ENCODE measurements around the gene TAF8. TPM values are rescaled to one million over a fixed set of nuclear protein-coding genes. Genes with fewer than 3 reads are reported as not detected.

Gene TAF8
- total and polyA plus RNA-seq, 7 experiments from 2014 or later, result 23.3 to 58.2 (median 47.2) TPM

DNA sequence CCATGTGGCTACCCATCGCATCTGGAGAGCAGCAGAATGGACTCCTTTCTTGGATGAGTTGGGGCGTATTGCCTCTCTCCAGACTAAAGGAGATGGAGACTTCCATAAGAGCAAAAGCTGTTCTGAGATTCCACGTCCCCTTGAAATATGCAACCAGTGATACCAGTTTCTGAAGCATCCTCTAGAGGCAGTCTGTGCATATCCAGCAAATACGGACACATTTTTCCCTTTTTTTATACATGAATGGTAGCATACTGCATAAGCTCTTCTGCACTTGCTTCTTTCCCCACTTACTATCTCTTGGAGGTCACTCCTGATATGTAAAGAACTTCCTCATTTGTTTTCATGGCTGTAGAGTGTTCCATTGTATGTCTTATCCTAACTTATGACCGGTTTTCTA, 34.6 kb downstream of the TAF8 start:
- H3K4me3 Mint-ChIP-seq, result no peak overlapping the region
- DNase-seq, result no peak
- ChIA-PET CTCF (no interaction called here), POLR2A (interaction anchor here (0.7 kb wide), 1 partner anchor 17 kb away, joined by 3 read pairs; no protein-coding TSS in a partner anchor)
- intact Hi-C loops (cut with micrococcal nuclease), result no loop called here
- Histone ChIP-seq H3K27me3 (ENCODE audit: control insufficient read depth in 2 of 2, insufficient read depth in 2 of 2, low read length in 2 of 2) (no peaks in the 10 kb centered on the region), H3K9me3 (ENCODE audit: control insufficient read depth in 2 of 3, low read length in 3 of 3) (no peaks in the 10 kb centered on the region), H3K4me1 (ENCODE audit: control insufficient read depth in 2 of 2, insufficient read depth in 2 of 2, low read length in 2 of 2) (no peaks in the 10 kb centered on the region), H3K36me3 (ENCODE audit: control insufficient read depth in 2 of 3, insufficient read depth in 3 of 3, low read length in 3 of 3) (peaks cover 0 to 32% (median 0%) of the 10 kb centered on the region in 3 experiments), H3K27ac (ENCODE audit: low read depth, low read length) (no peak overlapping the region), H3K4me3 (ENCODE audit: low read length) (no peak overlapping the region)
- peaks cover 0 to 9% (median 0%) of the 10 kb centered on the region in 7 donors for H3K4me1 Mint-ChIP-seq
- ATAC-seq, result no peak
- H3K9me3 Mint-ChIP-seq, result no peaks in the 10 kb centered on the region
- H3K36me3 Mint-ChIP-seq, result peaks cover 0 to 10% (median 0%) of the 10 kb centered on the region in 5 donors
- H3K27ac Mint-ChIP-seq, result peak overlapping the region in 1 of 9 donors; percentile 43
- H3K27me3 Mint-ChIP-seq, result no peaks in the 10 kb centered on the region

DNA sequence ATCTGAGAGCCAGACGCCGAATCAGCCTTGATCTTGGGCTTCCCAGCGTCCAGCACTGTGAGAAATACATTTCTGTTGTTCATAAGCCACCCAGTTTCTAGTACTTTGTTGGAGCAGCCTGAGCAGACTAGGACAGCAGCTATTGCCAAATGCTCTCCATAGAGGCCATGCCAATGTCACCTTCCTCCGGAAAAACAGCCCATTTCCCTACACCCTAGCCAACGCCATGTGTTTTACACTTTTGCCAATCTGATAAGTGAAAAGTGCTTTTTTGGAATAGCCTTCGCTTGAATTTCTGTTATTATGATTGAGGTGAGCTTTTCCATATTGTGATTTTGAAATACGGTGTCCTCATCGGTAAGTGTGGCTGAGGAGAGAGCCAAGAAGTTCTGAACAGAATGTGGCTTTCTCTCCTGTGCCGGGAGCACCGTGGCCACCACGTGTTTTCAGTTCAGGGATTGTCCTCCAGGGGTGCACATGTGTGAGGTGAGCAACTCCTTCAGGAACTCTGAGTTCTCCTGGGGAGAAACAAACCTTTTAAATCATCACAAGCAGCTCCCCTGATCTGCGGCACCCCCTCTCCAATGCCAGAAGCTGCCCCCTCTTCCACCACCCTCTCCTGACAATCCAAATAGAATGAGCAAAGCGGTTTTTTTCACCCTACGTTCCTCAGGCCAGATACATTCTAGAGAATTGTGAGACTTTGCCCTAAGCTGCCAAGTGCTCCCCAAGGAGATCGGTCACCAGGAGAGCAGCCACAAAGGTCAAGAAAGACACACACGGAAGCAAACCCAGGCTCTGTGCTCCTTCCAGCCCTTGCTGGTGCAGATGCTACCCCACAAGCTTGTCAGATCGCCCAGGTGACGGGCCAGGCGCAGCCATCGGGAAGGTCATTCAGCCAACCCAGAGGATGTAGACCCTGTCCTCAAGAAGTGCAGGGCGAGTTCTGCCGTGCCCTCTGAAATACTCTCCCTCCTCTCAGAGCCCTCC, 36.0 kb downstream of the TAF8 start:
- no peak overlapping the region for H3K4me3 Mint-ChIP-seq
- H3K27ac Mint-ChIP-seq, result peak overlapping the region in 1 of 9 donors; percentile 25
- Histone ChIP-seq H3K4me1 (ENCODE audit: control insufficient read depth in 2 of 2, insufficient read depth in 2 of 2, low read length in 2 of 2) (no peaks in the 10 kb centered on the region), H3K9me3 (ENCODE audit: control insufficient read depth in 2 of 3, low read length in 3 of 3) (no peaks in the 10 kb centered on the region), H3K36me3 (ENCODE audit: control insufficient read depth in 2 of 3, insufficient read depth in 3 of 3, low read length in 3 of 3) (peaks cover 0 to 21% (median 0%) of the 10 kb centered on the region in 3 experiments), H3K4me3 (ENCODE audit: low read length) (no peak overlapping the region), H3K27ac (ENCODE audit: low read depth, low read length) (no peak overlapping the region), H3K27me3 (ENCODE audit: control insufficient read depth in 2 of 2, insufficient read depth in 2 of 2, low read length in 2 of 2) (no peaks in the 10 kb centered on the region)
- DNase-seq (no peak), ATAC-seq (no peak)
- H3K4me1 Mint-ChIP-seq, result peaks cover 0 to 9% (median 0%) of the 10 kb centered on the region in 7 donors
- no peaks in the 10 kb centered on the region for H3K9me3 Mint-ChIP-seq
- intact Hi-C loops (cut with micrococcal nuclease), result no loop called here
- CTCF ChIA-PET, result no interaction called here
- POLR2A ChIA-PET, result no interaction called here
- H3K27me3 Mint-ChIP-seq, result no peaks in the 10 kb centered on the region
- peaks cover 0 to 7% (median 0%) of the 10 kb centered on the region in 5 donors for H3K36me3 Mint-ChIP-seq

DNA sequence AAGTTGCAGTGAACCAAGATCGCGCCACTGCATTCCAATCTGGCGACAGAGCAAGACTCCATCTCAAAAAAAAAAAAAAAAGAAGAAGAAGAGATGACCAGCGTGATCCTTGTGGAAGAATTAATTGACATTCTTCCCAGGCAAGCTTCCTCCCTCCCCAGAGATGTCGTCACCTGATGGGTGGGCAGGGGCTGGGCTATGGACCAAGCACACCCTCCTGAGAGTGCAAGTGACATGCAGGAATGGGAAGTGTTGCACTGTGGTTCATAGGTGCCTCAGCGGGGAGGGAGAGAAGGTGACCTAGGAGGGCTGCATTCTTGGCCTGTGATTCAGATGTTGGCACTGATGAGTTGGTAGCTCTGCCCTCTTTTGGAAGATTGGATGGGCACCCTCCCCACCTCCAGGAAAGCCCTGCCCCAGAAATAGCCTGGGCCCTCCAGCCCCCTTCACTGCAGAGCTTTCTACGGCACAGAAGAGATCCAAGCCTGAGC, 37.8 kb downstream of the TAF8 start:
- intact Hi-C loops (cut with micrococcal nuclease), result no loop called here
- H3K27ac ChIP-seq (ENCODE audit: low read depth, low read length), result no peak overlapping the region
- H3K36me3 ChIP-seq (ENCODE audit: control insufficient read depth in 2 of 3, insufficient read depth in 3 of 3, low read length in 3 of 3), result peaks cover 0 to 10% (median 0%) of the 10 kb centered on the region in 3 experiments
- Mint-ChIP-seq H3K27ac (no peak overlapping the region), H3K36me3 (peaks cover 0 to 7% (median 0%) of the 10 kb centered on the region in 5 donors), H3K27me3 (no peaks in the 10 kb centered on the region), H3K4me3 (no peak overlapping the region), H3K9me3 (no peaks in the 10 kb centered on the region), H3K4me1 (peaks cover 0 to 6% (median 0%) of the 10 kb centered on the region in 7 donors)
- ATAC-seq, result no peak
- DNase-seq, result no peak
- no peaks in the 10 kb centered on the region for H3K27me3 ChIP-seq (ENCODE audit: control insufficient read depth in 2 of 2, insufficient read depth in 2 of 2, low read length in 2 of 2)
- H3K4me1 ChIP-seq (ENCODE audit: control insufficient read depth in 2 of 2, insufficient read depth in 2 of 2, low read length in 2 of 2), result no peaks in the 10 kb centered on the region
- no peak overlapping the region for H3K4me3 ChIP-seq (ENCODE audit: low read length)
- POLR2A ChIA-PET, result interaction anchor here (0.6 to 1.2 kb wide), 2 partner anchors 36 to 630 kb away, joined by 3 read pairs; no protein-coding TSS in a partner anchor
- no peaks in the 10 kb centered on the region for H3K9me3 ChIP-seq (ENCODE audit: control insufficient read depth in 2 of 3, low read length in 3 of 3)
- CTCF ChIA-PET, result interaction anchor here (0.6 kb wide), 1 partner anchor 9 kb away, joined by 7 read pairs; no protein-coding TSS in a partner anchor

DNA sequence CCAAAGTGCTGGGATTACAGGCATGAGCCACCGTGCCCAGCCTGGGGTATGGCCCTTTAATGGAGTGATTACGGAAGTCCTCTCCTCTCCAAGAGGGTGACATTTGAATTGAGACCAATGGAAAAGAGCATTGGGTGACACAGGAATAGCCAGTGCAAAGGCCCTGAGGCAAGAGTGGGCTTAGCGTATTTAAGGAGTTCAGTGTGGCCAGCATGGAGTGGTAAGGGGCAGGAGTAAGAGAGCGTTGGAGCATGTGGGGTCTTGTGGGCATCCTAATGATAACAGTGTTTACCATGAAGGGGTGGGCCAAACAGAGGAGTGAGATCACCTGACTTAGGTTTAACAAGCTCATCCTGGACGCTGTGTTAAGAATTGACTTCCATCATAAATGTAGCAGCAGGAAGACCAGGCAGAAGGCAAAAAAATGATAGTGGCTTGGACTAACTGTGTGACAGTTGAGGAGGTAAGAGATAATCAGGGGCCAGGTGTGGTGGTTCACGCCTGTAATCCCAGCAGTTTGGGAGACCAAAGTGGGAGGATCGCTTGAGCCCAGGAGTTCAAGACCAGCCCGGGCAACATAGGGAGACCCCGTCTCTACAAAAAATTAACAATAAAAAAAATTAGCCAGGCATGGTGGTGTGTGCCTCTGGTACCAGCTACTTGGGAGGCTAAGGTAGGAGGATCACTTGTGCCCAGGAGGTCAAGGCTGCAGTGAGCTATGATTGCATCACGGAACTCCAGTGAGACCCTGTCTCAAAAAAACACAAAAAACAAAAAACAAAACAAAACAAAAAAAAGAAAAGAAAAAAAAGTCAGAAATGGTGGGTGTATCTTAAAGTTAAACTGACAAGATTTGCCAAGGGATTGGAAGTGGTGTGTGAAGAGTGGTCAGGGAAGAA, 40.7 kb downstream of the TAF8 start:
- DNase-seq, result no peak
- H3K4me3 ChIP-seq (ENCODE audit: low read length), result no peak overlapping the region
- ChIA-PET CTCF (interaction anchor here (1.4 kb wide), 1 partner anchor 13 kb away, joined by 3 read pairs; no protein-coding TSS in a partner anchor), POLR2A (no interaction called here)
- Mint-ChIP-seq H3K4me1 (no peaks in the 10 kb centered on the region), H3K36me3 (peaks cover 0 to 4% (median 0%) of the 10 kb centered on the region in 5 donors), H3K9me3 (no peaks in the 10 kb centered on the region), H3K4me3 (no peak overlapping the region), H3K27ac (peak overlapping the region in 1 of 9 donors; percentile 22), H3K27me3 (no peaks in the 10 kb centered on the region)
- intact Hi-C loops (cut with micrococcal nuclease), result no loop called here
- H3K4me1 ChIP-seq (ENCODE audit: control insufficient read depth in 2 of 2, insufficient read depth in 2 of 2, low read length in 2 of 2), result no peaks in the 10 kb centered on the region
- no peaks in the 10 kb centered on the region for H3K9me3 ChIP-seq (ENCODE audit: control insufficient read depth in 2 of 3, low read length in 3 of 3)
- no peak for ATAC-seq
- H3K36me3 ChIP-seq (ENCODE audit: control insufficient read depth in 2 of 3, insufficient read depth in 3 of 3, low read length in 3 of 3), result peaks cover 0 to 4% (median 0%) of the 10 kb centered on the region in 3 experiments
- no peaks in the 10 kb centered on the region for H3K27me3 ChIP-seq (ENCODE audit: control insufficient read depth in 2 of 2, insufficient read depth in 2 of 2, low read length in 2 of 2)
- H3K27ac ChIP-seq (ENCODE audit: low read depth, low read length), result no peak overlapping the region

DNA sequence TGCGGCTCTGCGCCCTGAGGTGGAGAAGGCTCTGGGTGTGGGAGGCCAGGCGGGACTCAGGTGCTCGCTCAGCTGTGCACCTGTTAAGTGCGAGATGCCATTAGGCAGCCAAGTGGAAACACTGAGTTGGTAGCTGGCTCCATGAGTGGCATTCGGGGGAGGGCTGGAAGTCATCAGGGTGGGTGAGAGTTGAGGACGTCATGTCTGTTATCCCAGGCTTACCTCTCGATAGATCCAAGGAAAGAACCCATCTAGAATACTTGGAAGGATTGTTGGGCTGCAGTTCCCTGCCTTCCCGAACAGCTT, 41.3 kb downstream of the TAF8 start:
- POLR2A ChIA-PET, result no interaction called here
- Mint-ChIP-seq H3K9me3 (no peaks in the 10 kb centered on the region), H3K4me3 (no peak overlapping the region), H3K4me1 (no peaks in the 10 kb centered on the region), H3K36me3 (peaks cover 0 to 4% (median 0%) of the 10 kb centered on the region in 5 donors), H3K27ac (peak overlapping the region in 1 of 9 donors; percentile 22), H3K27me3 (no peaks in the 10 kb centered on the region)
- H3K9me3 ChIP-seq (ENCODE audit: control insufficient read depth in 2 of 3, low read length in 3 of 3), result no peaks in the 10 kb centered on the region
- ATAC-seq (no peak), DNase-seq (no peak)
- CTCF ChIA-PET, result interaction anchor here (0.6 to 1.4 kb wide), 2 partner anchors 13 to 44 kb away, joined by 3 read pairs; no protein-coding TSS in a partner anchor
- no peak overlapping the region for H3K27ac ChIP-seq (ENCODE audit: low read depth, low read length)
- H3K36me3 ChIP-seq (ENCODE audit: control insufficient read depth in 2 of 3, insufficient read depth in 3 of 3, low read length in 3 of 3), result no peaks in the 10 kb centered on the region
- no peak overlapping the region for H3K4me3 ChIP-seq (ENCODE audit: low read length)
- no peaks in the 10 kb centered on the region for H3K4me1 ChIP-seq (ENCODE audit: control insufficient read depth in 2 of 2, insufficient read depth in 2 of 2, low read length in 2 of 2)
- intact Hi-C loops (cut with micrococcal nuclease), result no loop called here
- H3K27me3 ChIP-seq (ENCODE audit: control insufficient read depth in 2 of 2, insufficient read depth in 2 of 2, low read length in 2 of 2), result no peaks in the 10 kb centered on the region

DNA sequence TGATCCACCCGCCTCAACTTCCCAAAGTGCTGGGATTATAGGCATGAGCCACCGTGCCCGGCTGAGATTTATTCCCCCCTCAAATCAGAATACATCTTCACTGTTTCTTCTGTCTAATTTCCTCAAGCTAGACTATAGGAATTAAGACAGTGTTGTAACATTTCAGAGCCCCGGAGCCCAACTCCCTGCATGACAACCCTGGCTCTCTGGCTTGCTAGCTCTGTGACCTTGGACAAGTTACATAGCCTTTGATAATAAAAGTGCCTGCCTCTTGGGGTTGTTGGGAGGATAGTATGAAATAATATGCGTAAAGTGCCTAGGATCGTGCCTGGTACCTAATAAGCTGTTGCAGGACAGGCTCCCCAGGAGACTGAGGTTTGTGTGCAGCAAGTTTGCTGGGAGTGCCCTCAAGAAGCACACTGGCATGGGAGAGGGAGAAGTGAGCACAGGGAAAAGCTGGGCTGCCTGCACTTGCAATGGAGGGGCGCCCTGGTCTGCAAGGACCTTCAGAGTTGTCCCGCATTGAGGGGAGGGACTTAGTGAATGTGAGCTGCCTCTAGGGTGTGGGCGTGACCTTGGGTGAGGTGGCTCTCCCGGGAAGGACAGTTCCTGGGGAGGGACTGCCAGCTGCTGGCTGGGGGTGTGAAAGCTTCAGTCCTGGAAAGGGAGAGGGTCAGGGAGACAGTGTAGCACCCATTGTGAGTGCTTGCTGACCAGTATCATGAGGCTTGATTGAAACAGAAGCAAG, 43.4 kb downstream of the TAF8 start:
- intact Hi-C loops (cut with micrococcal nuclease), result no loop called here
- H3K27me3 ChIP-seq (ENCODE audit: control insufficient read depth in 2 of 2, insufficient read depth in 2 of 2, low read length in 2 of 2), result no peaks in the 10 kb centered on the region
- Mint-ChIP-seq H3K9me3 (no peaks in the 10 kb centered on the region), H3K4me1 (peaks cover 0 to 7% (median 0%) of the 10 kb centered on the region in 7 donors), H3K27me3 (no peaks in the 10 kb centered on the region), H3K36me3 (peaks cover 0 to 4% (median 0%) of the 10 kb centered on the region in 5 donors), H3K4me3 (no peak overlapping the region), H3K27ac (peak overlapping the region in 1 of 9 donors; percentile 13)
- H3K4me3 ChIP-seq (ENCODE audit: low read length), result no peak overlapping the region
- no peaks in the 10 kb centered on the region for H3K36me3 ChIP-seq (ENCODE audit: control insufficient read depth in 2 of 3, insufficient read depth in 3 of 3, low read length in 3 of 3)
- H3K9me3 ChIP-seq (ENCODE audit: control insufficient read depth in 2 of 3, low read length in 3 of 3), result no peaks in the 10 kb centered on the region
- ChIA-PET POLR2A (no interaction called here), CTCF (interaction anchor here (0.9 kb wide), 1 partner anchor 191 kb away, joined by 3 read pairs; no protein-coding TSS in a partner anchor)
- no peaks in the 10 kb centered on the region for H3K4me1 ChIP-seq (ENCODE audit: control insufficient read depth in 2 of 2, insufficient read depth in 2 of 2, low read length in 2 of 2)
- DNase-seq (no peak), ATAC-seq (no peak)
- no peak overlapping the region for H3K27ac ChIP-seq (ENCODE audit: low read depth, low read length)

Data from naive thymus-derived CD4-positive, alpha-beta T cell (primary cell).